BLaER1 (cell line): ENCODE data around the gene MYF5.
A peak's percentile ranks its signal among the peaks of the same experiment; 100 is the strongest.

Source experiments
- H3K27ac ChIP-seq: shearing (Covaris generic); formaldehyde crosslinking; 2 replicates; pipeline ENCODE4 v1.8.1; 2022
- H3K27me3 ChIP-seq: shearing (Covaris generic); formaldehyde crosslinking; 2 replicates; pipeline ENCODE4 v1.8.1; 2022
- H3K36me3 ChIP-seq: shearing (Covaris generic); formaldehyde crosslinking; 2 replicates; pipeline ENCODE4 v1.8.1; 2022
- H3K4me1 ChIP-seq: shearing (Covaris generic); formaldehyde crosslinking; 2 replicates; pipeline ENCODE4 v1.8.1; 2022
- H3K4me2 ChIP-seq: shearing (Covaris generic); formaldehyde crosslinking; 2 replicates; pipeline ENCODE4 v1.8.1; 2022
- H3K4me3 ChIP-seq: shearing (Covaris generic); formaldehyde crosslinking; 2 replicates; pipeline ENCODE4 v1.8.1; 2022
- H3K9ac ChIP-seq: shearing (Covaris generic); formaldehyde crosslinking; 2 replicates; pipeline ENCODE4 v1.8.1; 2022
- H3K9me3 ChIP-seq: shearing (Covaris generic); formaldehyde crosslinking; 2 replicates; pipeline ENCODE4 v1.8.1; 2022
- H4K20me1 ChIP-seq: shearing (Covaris generic); formaldehyde crosslinking; 2 replicates; pipeline ENCODE4 v1.8.1; 2022
- Cebpa-rat ChIP-seq: shearing (Covaris generic); IDR thresholded peaks from 2 replicates; pipeline ENCODE4 v1.8.1; 2022

The MYF5 gene

GRCh38 chr12:80707126-80707829 is 9.4 kb upstream of the MYF5 start, which contains the start of gene MYF6:
Gene MYF6, plus strand, starts transcription at chr12:80707634. Its CDS starts 86 bp downstream, at chr12:80707720.
- no peaks in the 10 kb centered on the region for H3K36me3 ChIP-seq
- H3K4me2 ChIP-seq: no peak within 1 kb of the TSS
- H3K27ac ChIP-seq: no peak within 1 kb of the TSS
- no peak within 1 kb of the TSS for H3K4me3 ChIP-seq
- no peaks in the 10 kb centered on the region for H4K20me1 ChIP-seq
- no peaks in the 10 kb centered on the region for H3K4me1 ChIP-seq
- no peaks in the 10 kb centered on the region for H3K27me3 ChIP-seq
- H3K9me3 ChIP-seq: peaks cover 6% of the 10 kb centered on the region; the same call in 1 of the 2 replicates
- TF ChIP-seq Cebpa-rat: no peak
- H3K9ac ChIP-seq: no peak within 1 kb of the TSS

- Histone ChIP-seq H3K4me2 (no peak overlapping the region), H3K9me3 (peaks cover 6% of the 10 kb centered on the region; the same call in 1 of the 2 replicates), H3K9ac (no peak overlapping the region), H3K27me3 (no peaks in the 10 kb centered on the region), H4K20me1 (no peaks in the 10 kb centered on the region), H3K36me3 (no peaks in the 10 kb centered on the region), H3K4me1 (no peaks in the 10 kb centered on the region), H3K27ac (no peak overlapping the region), H3K4me3 (no peak overlapping the region)
- TF ChIP-seq Cebpa-rat: no peak
Observed at GRCh38 chr12:80707830-80708258, 8.9 kb upstream of the MYF5 start.

GRCh38 chr12:80708259-80708974 is 8.3 kb upstream of the MYF5 start:
- Histone ChIP-seq H3K9me3 (peaks cover 6% of the 10 kb centered on the region; the same call in 1 of the 2 replicates), H3K36me3 (no peaks in the 10 kb centered on the region), H3K27ac (no peak overlapping the region), H3K9ac (no peak overlapping the region), H3K4me1 (no peaks in the 10 kb centered on the region), H3K4me3 (no peak overlapping the region), H4K20me1 (no peaks in the 10 kb centered on the region), H3K4me2 (no peak overlapping the region), H3K27me3 (no peaks in the 10 kb centered on the region)
- TF ChIP-seq Cebpa-rat: no peak

- Histone ChIP-seq H3K27ac (no peak overlapping the region), H3K9me3 (peaks cover 6% of the 10 kb centered on the region; the same call in 1 of the 2 replicates), H3K36me3 (no peaks in the 10 kb centered on the region), H3K4me2 (no peak overlapping the region), H3K4me3 (no peak overlapping the region), H3K27me3 (no peaks in the 10 kb centered on the region), H3K9ac (no peak overlapping the region), H3K4me1 (no peaks in the 10 kb centered on the region), H4K20me1 (no peaks in the 10 kb centered on the region)
- TF ChIP-seq Cebpa-rat: peak; percentile 35; the same call in 1 of the 2 replicates
Observed at GRCh38 chr12:80708975-80709328, 7.8 kb upstream of the MYF5 start.

- no peak for TF ChIP-seq Cebpa-rat
- no peaks in the 10 kb centered on the region for H3K36me3 ChIP-seq
- H3K9me3 ChIP-seq: peaks cover 6% of the 10 kb centered on the region; the same call in 1 of the 2 replicates
- H3K4me2 ChIP-seq: no peak overlapping the region
- no peak overlapping the region for H3K4me3 ChIP-seq
- no peak overlapping the region for H3K9ac ChIP-seq
- no peaks in the 10 kb centered on the region for H4K20me1 ChIP-seq
- no peaks in the 10 kb centered on the region for H3K27me3 ChIP-seq
- H3K4me1 ChIP-seq: no peaks in the 10 kb centered on the region
- H3K27ac ChIP-seq: no peak overlapping the region
Observed at GRCh38 chr12:80709811-80710726, 6.6 kb upstream of the MYF5 start.

DNA sequence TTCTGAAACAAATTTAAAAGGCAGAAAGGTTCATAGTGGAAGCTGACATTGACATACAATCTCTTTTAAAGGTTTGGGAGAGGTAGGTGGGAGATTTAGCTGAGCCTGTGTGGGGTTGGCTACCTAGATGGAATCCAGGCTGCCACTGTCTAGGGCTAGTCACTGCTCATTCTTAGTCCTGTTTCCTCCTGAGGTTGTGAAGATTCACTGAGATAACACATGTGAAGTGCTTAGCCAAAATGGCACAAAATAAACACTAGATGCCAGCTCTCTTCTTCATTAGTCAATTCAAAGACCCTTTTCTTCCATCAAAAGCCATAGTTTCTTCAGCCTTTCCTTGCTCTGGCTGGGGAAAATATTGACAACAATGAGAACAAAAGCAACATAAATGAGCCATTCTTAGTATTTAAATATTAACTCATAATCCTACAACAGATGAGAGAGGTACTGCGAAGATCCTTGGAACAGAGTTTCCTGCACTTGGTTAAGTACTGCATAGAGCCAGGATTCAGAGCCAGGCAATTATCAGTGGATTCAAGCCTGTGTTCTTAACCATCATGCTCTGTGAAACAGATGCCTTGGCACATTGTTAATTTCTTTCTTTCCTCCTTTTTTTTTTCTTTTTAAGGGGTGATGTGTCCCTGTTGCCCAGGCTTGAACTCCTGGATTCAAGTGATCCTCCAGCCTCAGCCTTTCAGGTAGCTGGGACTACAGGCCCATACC is 5.8 kb upstream of the MYF5 start:
- Histone ChIP-seq H4K20me1 (no peaks in the 10 kb centered on the region), H3K4me2 (no peak overlapping the region), H3K27me3 (no peaks in the 10 kb centered on the region), H3K36me3 (no peaks in the 10 kb centered on the region), H3K27ac (no peak overlapping the region), H3K4me3 (no peak overlapping the region), H3K4me1 (no peaks in the 10 kb centered on the region), H3K9ac (no peak overlapping the region), H3K9me3 (peaks cover 6% of the 10 kb centered on the region; the same call in 1 of the 2 replicates)
- TF ChIP-seq Cebpa-rat: no peak

DNA sequence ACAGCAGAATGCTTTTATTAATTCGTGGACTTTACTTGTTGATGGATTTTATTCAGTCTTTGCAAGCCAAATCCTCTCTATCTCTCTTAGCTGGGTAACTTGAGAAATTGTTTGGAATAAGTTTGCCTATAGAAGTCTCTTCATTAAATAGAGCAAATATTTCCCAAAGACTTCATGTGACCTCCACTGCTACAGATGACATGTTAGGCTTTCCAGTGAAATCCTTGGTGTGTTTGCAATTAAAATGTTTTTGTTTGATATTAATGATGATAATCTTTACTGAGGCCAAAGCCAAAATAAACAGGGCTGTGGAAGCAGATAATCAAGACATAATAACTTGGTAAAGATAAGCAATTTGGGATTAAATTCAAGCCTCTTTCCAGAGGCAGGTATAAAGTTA is 4.8 kb upstream of the MYF5 start:
- H3K9me3 ChIP-seq: peaks cover 11% of the 10 kb centered on the region; the same call in 1 of the 2 replicates
- no peaks in the 10 kb centered on the region for H4K20me1 ChIP-seq
- no peak overlapping the region for H3K4me2 ChIP-seq
- H3K36me3 ChIP-seq: no peaks in the 10 kb centered on the region
- no peaks in the 10 kb centered on the region for H3K4me1 ChIP-seq
- no peak overlapping the region for H3K27ac ChIP-seq
- no peak overlapping the region for H3K4me3 ChIP-seq
- H3K27me3 ChIP-seq: no peaks in the 10 kb centered on the region
- H3K9ac ChIP-seq: no peak overlapping the region
- TF ChIP-seq Cebpa-rat: no peak

- Histone ChIP-seq H3K4me1 (no peaks in the 10 kb centered on the region), H3K36me3 (no peaks in the 10 kb centered on the region), H3K9me3 (peaks cover 11% of the 10 kb centered on the region; the same call in 1 of the 2 replicates), H3K27me3 (no peaks in the 10 kb centered on the region), H3K4me3 (no peak overlapping the region), H3K27ac (no peak overlapping the region), H3K4me2 (no peak overlapping the region), H3K9ac (no peak overlapping the region), H4K20me1 (no peaks in the 10 kb centered on the region)
- no peak for TF ChIP-seq Cebpa-rat
Observed at GRCh38 chr12:80712866-80713265, 3.8 kb upstream of the MYF5 start.

DNA sequence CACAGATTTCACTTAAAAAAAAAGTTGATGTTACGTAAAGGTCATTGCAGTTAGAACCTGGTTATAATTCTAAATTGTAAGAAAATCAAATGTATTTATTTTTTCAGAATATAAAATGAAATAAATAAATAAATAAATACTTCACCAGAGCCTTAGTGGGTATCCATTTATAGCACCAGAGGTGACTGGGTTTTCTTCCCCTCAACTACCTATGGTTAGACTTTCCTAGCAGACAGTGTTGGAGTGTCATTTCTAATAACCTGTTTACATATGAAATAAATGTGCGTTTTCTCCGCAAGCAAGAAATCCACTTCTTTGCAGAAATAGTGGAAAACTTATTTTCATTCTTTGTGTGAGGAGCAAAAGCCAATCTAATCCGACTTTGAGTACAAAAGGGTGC is 3.3 kb upstream of the MYF5 start:
- Histone ChIP-seq H3K4me3 (no peak overlapping the region), H3K36me3 (no peaks in the 10 kb centered on the region), H3K27me3 (no peaks in the 10 kb centered on the region), H3K9me3 (peaks cover 10% of the 10 kb centered on the region; the same call in 1 of the 2 replicates), H3K4me2 (no peak overlapping the region), H3K27ac (no peak overlapping the region), H4K20me1 (no peaks in the 10 kb centered on the region), H3K9ac (no peak overlapping the region), H3K4me1 (no peaks in the 10 kb centered on the region)
- no peak for TF ChIP-seq Cebpa-rat
